ENCODE results near the gene OR4D6. TPM values are rescaled to one million over a fixed set of nuclear protein-coding genes. Genes with fewer than 3 reads are reported as not detected.

The OR4D6 gene
- total RNA-seq, 1 experiment from 2014 or later: not detected

- Histone ChIP-seq H2AFZ (ENCODE audit: low read length) (no peak overlapping the region), H3K9me2 (replicated peaks; ENCODE audit: low read length) (no peaks in the 10 kb centered on the region), H3K79me2 (ENCODE audit: low read length) (no peaks in the 10 kb centered on the region), H3F3A (ENCODE audit: low read length, unreplicated experiment) (no peaks in the 10 kb centered on the region), H3K36me3 (ENCODE audit: low read depth, low read length) (no peaks in the 10 kb centered on the region), H3K9me3 (ENCODE audit: low read length) (0 out of 2 replicates have a peak, but pooled peaks cover under 1% of the 10 kb centered on the region), H3K4me2 (ENCODE audit: low read length) (no peak overlapping the region), H3K27me3 (ENCODE audit: low read length) (peaks cover 56% of the 10 kb centered on the region), H3K4me1 (ENCODE audit: insufficient read depth, low read length) (no peaks in the 10 kb centered on the region), H3K9ac (ENCODE audit: low read length) (no peak overlapping the region), H4K20me1 (ENCODE audit: low read length) (no peaks in the 10 kb centered on the region), H3K27ac (ENCODE audit: low read length) (no peak overlapping the region), H3K4me3 (ENCODE audit: low read length) (no peak overlapping the region)
- intact Hi-C loops (cut with micrococcal nuclease): no loop called here
- DNase-seq (no peak), ATAC-seq (no peak)
- TF ChIP-seq CTCF (conservative IDR thresholded peaks at IDR 0.05; ENCODE audit: low read depth, low read length): no peak
- TF ChIP-seq EZH2 (IDR thresholded peaks at IDR 0.05; ENCODE audit: low read length, unreplicated experiment): no peak
- no peak for TF ChIP-seq EZH2phosphoT487 (IDR thresholded peaks at IDR 0.05; ENCODE audit: borderline replicate concordance, low read length)
- BruUV-seq (replicated peaks): no TSS peak
- CTCF ChIA-PET: no interaction called here
- POLR2A ChIA-PET (ENCODE audit: unreplicated experiment): no interaction called here
These were observed 40.1 kb upstream of the OR4D6 start for GRCh38 chr11:59416613-59417012.

- no peak overlapping the region for H3K9ac ChIP-seq (ENCODE audit: low read length)
- no peak overlapping the region for H2AFZ ChIP-seq (ENCODE audit: low read length)
- ChIA-PET CTCF (no interaction called here), POLR2A (ENCODE audit: unreplicated experiment) (no interaction called here)
- H4K20me1 ChIP-seq (ENCODE audit: low read length): no peaks in the 10 kb centered on the region
- no peaks in the 10 kb centered on the region for H3F3A ChIP-seq (ENCODE audit: low read length, unreplicated experiment)
- H3K4me3 ChIP-seq (ENCODE audit: low read length): no peak overlapping the region
- H3K9me2 ChIP-seq (replicated peaks; ENCODE audit: low read length): no peaks in the 10 kb centered on the region
- H3K27me3 ChIP-seq (ENCODE audit: low read length): peaks cover 60% of the 10 kb centered on the region
- no peak overlapping the region for H3K27ac ChIP-seq (ENCODE audit: low read length)
- ATAC-seq (no peak), DNase-seq (no peak)
- TF ChIP-seq EZH2 (IDR thresholded peaks at IDR 0.05; ENCODE audit: low read length, unreplicated experiment): no peak
- TF ChIP-seq EZH2phosphoT487 (IDR thresholded peaks at IDR 0.05; ENCODE audit: borderline replicate concordance, low read length): no peak
- no peak for TF ChIP-seq CTCF (conservative IDR thresholded peaks at IDR 0.05; ENCODE audit: low read depth, low read length)
- intact Hi-C loops (cut with micrococcal nuclease): no loop called here
- no peaks in the 10 kb centered on the region for H3K79me2 ChIP-seq (ENCODE audit: low read length)
- BruUV-seq (replicated peaks): no TSS peak
- no peaks in the 10 kb centered on the region for H3K9me3 ChIP-seq (ENCODE audit: low read length)
- H3K4me1 ChIP-seq (ENCODE audit: insufficient read depth, low read length): no peaks in the 10 kb centered on the region
- H3K4me2 ChIP-seq (ENCODE audit: low read length): no peak overlapping the region
- H3K36me3 ChIP-seq (ENCODE audit: low read depth, low read length): no peaks in the 10 kb centered on the region
These were observed 39.7 kb upstream of the OR4D6 start for GRCh38 chr11:59417023-59417422.

- no peaks in the 10 kb centered on the region for H3K9me3 ChIP-seq (ENCODE audit: low read length)
- no TSS peak for BruUV-seq (replicated peaks)
- no peak for DNase-seq
- no peaks in the 10 kb centered on the region for H3K4me1 ChIP-seq (ENCODE audit: insufficient read depth, low read length)
- ChIA-PET CTCF (no interaction called here), POLR2A (ENCODE audit: unreplicated experiment) (no interaction called here)
- H3K79me2 ChIP-seq (ENCODE audit: low read length): no peaks in the 10 kb centered on the region
- H4K20me1 ChIP-seq (ENCODE audit: low read length): no peaks in the 10 kb centered on the region
- H2AFZ ChIP-seq (ENCODE audit: low read length): no peak overlapping the region
- no peak overlapping the region for H3K4me3 ChIP-seq (ENCODE audit: low read length)
- H3K9ac ChIP-seq (ENCODE audit: low read length): no peak overlapping the region
- no peak overlapping the region for H3K4me2 ChIP-seq (ENCODE audit: low read length)
- H3K27ac ChIP-seq (ENCODE audit: low read length): no peak overlapping the region
- H3K27me3 ChIP-seq (ENCODE audit: low read length): peaks cover 62% of the 10 kb centered on the region
- no peaks in the 10 kb centered on the region for H3F3A ChIP-seq (ENCODE audit: low read length, unreplicated experiment)
- intact Hi-C loops (cut with micrococcal nuclease): no loop called here
- no peak for ATAC-seq
- H3K9me2 ChIP-seq (replicated peaks; ENCODE audit: low read length): no peaks in the 10 kb centered on the region
- no peak for TF ChIP-seq CTCF (conservative IDR thresholded peaks at IDR 0.05; ENCODE audit: low read depth, low read length)
- no peak for TF ChIP-seq EZH2phosphoT487 (IDR thresholded peaks at IDR 0.05; ENCODE audit: borderline replicate concordance, low read length)
- no peak for TF ChIP-seq EZH2 (IDR thresholded peaks at IDR 0.05; ENCODE audit: low read length, unreplicated experiment)
- no peaks in the 10 kb centered on the region for H3K36me3 ChIP-seq (ENCODE audit: low read depth, low read length)
These were observed 38.6 kb upstream of the OR4D6 start for GRCh38 chr11:59418156-59418555.

Measured in PC-3 (cell line).